Duodenal mucosa (tissue), 2 donors: ENCODE measurements around the gene CIAPIN1.

ENCODE experiments used
- H3K27ac ChIP-seq: one replicate; pipeline ENCODE4 v1.7.0; 2013; ENCODE audit warnings: low read depth, low read length
- H3K27me3 ChIP-seq, 2 donors: one replicate each; pipeline ENCODE4 v1.7.0; 2013; ENCODE audit warnings: low read length in 2 of 2, control low read depth in 1 of 2; ENCODE audit not compliant: insufficient read depth in 2 of 2, control insufficient read depth in 1 of 2
- H3K36me3 ChIP-seq, 2 donors: one replicate each; pipeline ENCODE4 v1.7.0; 2013; ENCODE audit warnings: low read length in 2 of 2, control low read depth in 1 of 2; ENCODE audit not compliant: insufficient read depth in 2 of 2, control insufficient read depth in 1 of 2
- H3K4me1 ChIP-seq, 2 donors: one replicate each; pipeline ENCODE4 v1.7.0; 2013; ENCODE audit warnings: low read length in 2 of 2, control low read depth in 1 of 2; ENCODE audit not compliant: insufficient read depth in 2 of 2, control insufficient read depth in 1 of 2
- H3K4me3 ChIP-seq, 2 donors: one replicate each; pipeline ENCODE4 v1.7.0; 2013; ENCODE audit warnings: low read length in 2 of 2, low read depth in 1 of 2
- H3K9ac ChIP-seq, 2 donors: one replicate each; pipeline ENCODE4 v1.7.0; 2013; ENCODE audit warnings: low read length in 2 of 2, low read depth in 1 of 2
- H3K9me3 ChIP-seq, 2 donors: one replicate each; pipeline ENCODE4 v1.7.0; 2013; ENCODE audit warnings: low read length in 2 of 2, control low read depth in 1 of 2; ENCODE audit not compliant: control insufficient read depth in 1 of 2

Gene CIAPIN1

GRCh38 chr16:57422026-57422944 is 24.9 kb downstream of the CIAPIN1 start:
- H3K27me3 ChIP-seq = no peaks in the 10 kb centered on the region
- peaks cover 13 to 17% of the 10 kb centered on the region in 2 donors for H3K4me1 ChIP-seq
- peaks cover 0 to 5% of the 10 kb centered on the region in 2 donors for H3K36me3 ChIP-seq
- H3K27ac ChIP-seq = no peak overlapping the region
- no peak overlapping the region for H3K4me3 ChIP-seq
- no peak overlapping the region for H3K9ac ChIP-seq
- H3K9me3 ChIP-seq = no peaks in the 10 kb centered on the region

DNA sequence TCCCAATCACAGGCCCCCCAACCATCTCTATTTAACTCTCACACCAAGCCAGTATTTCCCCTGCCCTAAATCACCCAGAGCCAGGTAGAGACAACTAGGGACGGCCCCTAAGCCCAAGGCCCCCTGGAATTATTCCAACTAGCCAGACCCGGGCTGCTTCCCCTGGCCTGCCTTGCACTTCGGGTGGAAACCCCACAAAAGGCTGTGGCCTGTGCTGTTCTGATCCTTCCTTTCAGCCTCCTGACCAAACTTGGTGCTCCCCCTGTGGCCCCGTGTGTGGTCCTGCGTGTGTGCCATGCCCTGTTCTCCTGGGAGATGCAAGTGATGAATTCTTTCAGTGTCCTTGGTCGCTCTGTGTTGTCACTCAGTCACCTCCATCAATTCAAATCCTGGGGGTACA is 27.7 kb downstream of the CIAPIN1 start:
- Histone ChIP-seq H3K36me3 (no peaks in the 10 kb centered on the region), H3K27me3 (no peaks in the 10 kb centered on the region), H3K4me1 (peaks cover 21 to 27% of the 10 kb centered on the region in 2 donors), H3K9me3 (no peaks in the 10 kb centered on the region), H3K9ac (no peak overlapping the region), H3K27ac (no peak overlapping the region), H3K4me3 (no peak overlapping the region)

- Histone ChIP-seq H3K4me3 (no peak overlapping the region), H3K27ac (no peak overlapping the region), H3K27me3 (no peaks in the 10 kb centered on the region), H3K9me3 (no peaks in the 10 kb centered on the region), H3K36me3 (no peaks in the 10 kb centered on the region), H3K4me1 (peaks cover 17 to 27% of the 10 kb centered on the region in 2 donors), H3K9ac (no peak overlapping the region)
Measured at GRCh38 chr16:57416084-57416483, 31.1 kb downstream of the CIAPIN1 start.

GRCh38 chr16:57413733-57414132 is 33.5 kb downstream of the CIAPIN1 start:
- H3K9me3 ChIP-seq = no peaks in the 10 kb centered on the region
- no peak overlapping the region for H3K9ac ChIP-seq
- H3K4me1 ChIP-seq = peaks cover 12 to 19% of the 10 kb centered on the region in 2 donors
- H3K27me3 ChIP-seq = no peaks in the 10 kb centered on the region
- no peak overlapping the region for H3K27ac ChIP-seq
- H3K36me3 ChIP-seq = no peaks in the 10 kb centered on the region
- no peak overlapping the region for H3K4me3 ChIP-seq

- H3K4me3 ChIP-seq = no peak overlapping the region
- H3K9ac ChIP-seq = no peak overlapping the region
- peaks cover 9 to 15% of the 10 kb centered on the region in 2 donors for H3K4me1 ChIP-seq
- H3K27me3 ChIP-seq = no peaks in the 10 kb centered on the region
- no peaks in the 10 kb centered on the region for H3K36me3 ChIP-seq
- H3K9me3 ChIP-seq = no peaks in the 10 kb centered on the region
- no peak overlapping the region for H3K27ac ChIP-seq
Measured at GRCh38 chr16:57413301-57413730, 33.9 kb downstream of the CIAPIN1 start.

DNA sequence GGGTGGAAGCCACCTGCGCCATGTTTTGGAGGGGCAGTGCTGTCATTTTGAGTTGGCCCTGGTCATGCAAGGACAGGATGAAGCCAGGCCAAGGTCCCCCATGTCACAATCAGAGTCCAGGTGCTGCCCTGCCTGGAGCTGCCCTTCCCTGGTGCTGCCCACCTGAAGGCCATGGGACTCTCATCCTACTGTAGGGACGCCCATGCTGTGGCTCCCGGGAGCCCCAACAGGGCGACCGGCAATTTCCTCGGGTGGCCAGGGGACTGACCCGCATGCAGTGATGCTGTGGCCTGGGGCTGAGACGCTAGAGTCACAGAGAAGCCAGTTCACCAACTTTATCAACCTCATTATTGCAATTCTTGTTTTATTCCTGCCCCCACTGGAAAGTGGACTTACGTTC is 34.6 kb downstream of the CIAPIN1 start:
- peaks cover 9 to 11% of the 10 kb centered on the region in 2 donors for H3K4me1 ChIP-seq
- no peaks in the 10 kb centered on the region for H3K27me3 ChIP-seq
- no peak overlapping the region for H3K4me3 ChIP-seq
- no peaks in the 10 kb centered on the region for H3K9me3 ChIP-seq
- H3K27ac ChIP-seq = no peak overlapping the region
- no peak overlapping the region for H3K9ac ChIP-seq
- H3K36me3 ChIP-seq = no peaks in the 10 kb centered on the region

DNA sequence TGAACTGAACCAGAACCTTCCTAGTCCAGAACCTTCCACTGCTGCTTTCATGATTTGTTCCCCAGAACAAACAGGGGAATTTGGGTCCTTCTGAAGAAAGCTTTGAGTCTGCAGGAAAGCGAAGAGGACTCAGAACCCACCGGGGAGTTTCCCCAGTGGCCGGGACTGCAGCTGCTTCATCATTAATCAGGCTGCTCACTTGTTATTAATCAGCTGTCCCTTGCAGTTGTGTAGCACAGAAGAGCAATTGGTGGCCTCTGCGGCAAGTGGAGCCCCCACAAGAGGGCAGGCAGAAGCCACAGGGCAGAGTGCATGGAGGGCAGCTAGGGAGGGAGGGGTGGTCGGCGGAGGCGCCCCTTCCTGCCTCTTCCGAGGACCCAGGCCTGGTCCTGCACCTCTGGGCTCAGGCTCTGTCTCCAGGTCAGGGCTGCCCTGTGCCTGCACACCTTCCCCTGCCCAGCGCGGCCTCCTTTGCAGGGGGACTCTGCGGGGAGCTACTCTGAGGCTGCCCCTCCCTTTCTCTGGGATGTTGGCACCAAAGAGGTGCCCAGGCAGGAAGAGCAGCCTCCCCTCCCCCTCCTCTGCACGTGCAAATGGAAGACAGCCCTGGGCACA is 35.7 kb downstream of the CIAPIN1 start:
- Histone ChIP-seq H3K27me3 (no peaks in the 10 kb centered on the region), H3K4me3 (no peak overlapping the region), H3K36me3 (no peaks in the 10 kb centered on the region), H3K27ac (no peak overlapping the region), H3K4me1 (peaks cover 0 to 2% of the 10 kb centered on the region in 2 donors), H3K9me3 (no peaks in the 10 kb centered on the region), H3K9ac (no peak overlapping the region)

DNA sequence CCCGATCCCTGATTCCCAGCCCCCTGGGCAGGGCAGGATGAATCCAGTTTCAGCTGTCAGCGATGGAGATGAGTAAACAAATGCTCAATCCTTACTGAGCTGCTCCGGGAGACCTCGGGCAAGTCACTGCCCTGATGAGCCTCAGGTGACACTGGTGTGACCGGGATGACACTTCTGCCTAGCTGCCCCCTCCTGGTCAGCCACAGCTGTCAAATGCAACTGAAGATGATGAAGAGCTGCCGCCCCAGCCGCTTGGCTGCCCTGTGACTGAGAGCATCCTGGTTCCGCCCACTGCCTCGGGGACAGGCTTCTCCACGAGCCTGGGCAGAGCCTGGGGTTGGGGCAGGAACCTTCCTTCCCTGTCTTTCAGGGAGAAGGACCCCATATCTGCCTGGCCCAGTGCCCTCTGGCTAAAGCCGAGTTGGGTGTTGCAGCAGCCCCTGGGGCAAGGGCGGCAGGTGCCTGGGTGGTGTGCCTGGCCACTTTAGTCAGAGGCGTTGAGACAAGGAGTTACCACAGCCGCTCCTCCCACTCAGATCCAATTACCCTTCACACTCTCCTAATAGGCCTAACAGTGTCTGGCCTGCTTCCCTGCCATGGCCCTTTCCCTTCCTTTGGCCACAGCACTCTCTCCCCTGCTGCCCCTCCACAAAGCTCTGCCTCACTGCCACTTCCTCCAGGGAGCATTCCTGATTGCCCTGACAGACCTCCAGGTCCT is 37.2 kb downstream of the CIAPIN1 start:
- no peaks in the 10 kb centered on the region for H3K4me1 ChIP-seq
- no peak overlapping the region for H3K9ac ChIP-seq

DNA sequence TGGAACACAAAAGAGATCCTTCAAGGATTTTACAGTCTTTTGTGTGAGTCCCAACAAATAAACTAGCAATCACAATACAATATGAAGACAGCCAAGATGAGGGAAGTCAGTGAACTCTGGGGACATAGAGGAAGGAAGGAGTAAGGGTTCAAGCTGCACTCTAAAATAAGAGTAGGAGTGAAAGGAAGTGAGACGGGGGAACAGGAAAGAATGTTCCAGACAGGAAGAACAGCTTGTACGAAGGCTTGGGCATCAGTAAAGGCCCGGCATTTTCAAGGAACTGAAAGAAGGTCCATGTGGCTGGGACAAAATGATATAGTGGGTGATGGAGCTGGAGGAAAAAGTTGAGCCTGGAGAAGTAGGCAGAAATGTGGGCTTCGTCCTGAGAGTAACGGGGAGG is 38.1 kb downstream of the CIAPIN1 start:
- no peak overlapping the region for H3K4me3 ChIP-seq
- H3K36me3 ChIP-seq = no peaks in the 10 kb centered on the region
- H3K27me3 ChIP-seq = no peaks in the 10 kb centered on the region
- H3K4me1 ChIP-seq = no peaks in the 10 kb centered on the region
- no peak overlapping the region for H3K9ac ChIP-seq
- no peaks in the 10 kb centered on the region for H3K9me3 ChIP-seq
- H3K27ac ChIP-seq = no peak overlapping the region

More for the DNA sequence above, 37.2 kb downstream of the CIAPIN1 start:
- H3K27ac ChIP-seq = no peak overlapping the region
- no peak overlapping the region for H3K4me3 ChIP-seq
- no peaks in the 10 kb centered on the region for H3K9me3 ChIP-seq
- no peaks in the 10 kb centered on the region for H3K27me3 ChIP-seq
- H3K36me3 ChIP-seq = no peaks in the 10 kb centered on the region
